Renal cortical epithelial cell (primary cell): Measurements from ENCODE around the gene GRIK4. TPM values are rescaled to one million over a fixed set of nuclear protein-coding genes. Genes with fewer than 3 reads are reported as not detected.
A peak's percentile ranks its signal among the peaks of the same experiment; 100 is the strongest.

ENCODE experiments used
- DNase-seq: peaks from one replicate; pipeline ENCODE4 v3.0.0-alpha.2; 2011; ENCODE audit warnings: low read depth
- total RNA-seq: library from RNA; depleted of rRNA; stranded (reverse); fragments of >200 nt; gene quantifications from 2 replicates; pipeline ENCODE4 v1.2.3, GENCODE V29; 2014

Gene GRIK4
- total RNA-seq, 1 donor from 2014 or later, result under 0.01 TPM

- DNase-seq, result no peak
Measured at GRCh38 chr11:120526241-120526640, 14.7 kb downstream of the GRIK4 start.

GRCh38 chr11:120527111-120527761, 15.7 kb downstream of the GRIK4 start:
- no peak for DNase-seq

GRCh38 chr11:120528749-120529148, 17.2 kb downstream of the GRIK4 start:
- no peak for DNase-seq

- DNase-seq, result no peak
Measured at GRCh38 chr11:120529214-120529613, 17.7 kb downstream of the GRIK4 start.

GRCh38 chr11:120529911-120530310, 18.4 kb downstream of the GRIK4 start:
- DNase-seq, result no peak

- peak; percentile 55 for DNase-seq
Measured at GRCh38 chr11:120532082-120532831, 20.7 kb downstream of the GRIK4 start.

GRCh38 chr11:120532832-120533196, 21.3 kb downstream of the GRIK4 start:
- DNase-seq, result peak; percentile 40

GRCh38 chr11:120536091-120536796, 24.7 kb downstream of the GRIK4 start:
- DNase-seq, result no peak

GRCh38 chr11:120536797-120537169, 25.2 kb downstream of the GRIK4 start:
- DNase-seq, result no peak

GRCh38 chr11:120537996-120538395, 26.4 kb downstream of the GRIK4 start:
- DNase-seq, result no peak

GRCh38 chr11:120538707-120539106, 27.2 kb downstream of the GRIK4 start:
- DNase-seq, result no peak

- DNase-seq, result peak; percentile 68
Measured at GRCh38 chr11:120539667-120540369, 28.3 kb downstream of the GRIK4 start.

- DNase-seq, result no peak
Measured at GRCh38 chr11:120540744-120541465, 29.4 kb downstream of the GRIK4 start.

- DNase-seq, result no peak
Measured at GRCh38 chr11:120543521-120544215, 32.1 kb downstream of the GRIK4 start.

GRCh38 chr11:120545813-120546212, 34.3 kb downstream of the GRIK4 start:
- DNase-seq, result no peak

GRCh38 chr11:120546312-120547205, 35.0 kb downstream of the GRIK4 start:
- DNase-seq, result peak; percentile 91

GRCh38 chr11:120547316-120547715, 35.8 kb downstream of the GRIK4 start:
- peak; percentile 58 for DNase-seq

- DNase-seq, result peak; percentile 97
Measured at GRCh38 chr11:120547811-120548681, 36.5 kb downstream of the GRIK4 start.

GRCh38 chr11:120548682-120549209, 37.2 kb downstream of the GRIK4 start:
- peak; percentile 8 for DNase-seq
